Measurements from ENCODE around the gene PRR19. TPM values are rescaled to one million over a fixed set of nuclear protein-coding genes. Genes with fewer than 3 reads are reported as not detected.

PRR19 gene
- total and polyA plus RNA-seq, 10 of the 15 experiments (the other 5 are each of a cell fraction or from before 2014, with no cell fraction given): 0.09 to 1.7 (median 0.73) TPM; not detected in 1

DNA sequence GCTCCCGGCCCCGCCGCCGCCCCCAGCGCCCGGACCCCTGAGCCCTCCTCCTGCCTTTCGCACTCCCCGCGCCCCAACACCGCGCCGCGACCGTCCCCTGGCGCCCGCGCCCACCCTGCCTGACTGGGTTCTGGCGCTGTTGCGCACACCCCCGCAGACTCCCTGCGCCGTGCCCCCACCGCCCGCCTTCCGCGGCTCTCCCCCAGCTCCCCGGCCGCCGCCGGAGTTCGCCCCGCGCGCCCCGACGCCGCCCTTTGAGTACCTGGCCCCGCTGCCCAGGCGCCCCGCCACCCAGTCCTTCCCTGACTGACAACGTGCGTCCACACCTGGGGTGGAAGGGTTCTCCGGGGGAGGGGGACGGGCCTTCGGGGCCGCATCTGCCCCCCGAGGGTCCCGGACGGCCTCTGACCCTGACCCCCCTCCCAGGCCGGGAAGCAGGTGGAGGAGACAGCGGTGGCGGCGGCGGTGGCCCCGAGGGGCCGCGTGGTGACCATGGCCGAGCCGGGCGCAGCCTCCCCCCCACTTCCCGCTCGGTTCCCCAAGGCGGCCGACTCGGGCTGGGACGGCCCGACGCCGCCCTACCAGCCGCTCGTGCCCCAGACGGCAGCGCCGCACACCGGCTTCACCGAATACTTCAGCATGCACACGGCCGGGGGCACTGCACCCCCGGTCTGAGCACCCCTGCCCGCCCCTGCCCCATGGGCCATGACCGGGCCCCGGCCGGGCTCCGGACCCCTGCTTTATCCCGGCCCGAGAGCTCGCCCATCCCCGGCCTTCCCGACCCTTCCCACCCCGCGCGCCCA lies 22.1 kb downstream of the PRR19 start (continued):
- TF ChIP-seq IKZF1 (conservative IDR thresholded peaks at IDR 0.05) (peak; percentile 70), EP300 (IDR thresholded peaks at IDR 0.05; ENCODE audit: borderline replicate concordance in 1 of 2, control insufficient read depth in 1 of 2, low read depth in 2 of 2, low read length in 2 of 2) (no peak), SMAD1 (IDR thresholded peaks at IDR 0.05; ENCODE audit: low read depth, partially characterized antibody) (no peak), NR2C1 (IDR thresholded peaks at IDR 0.05) (no peak), RELA (IDR thresholded peaks at IDR 0.05; ENCODE audit: borderline replicate concordance, partially characterized antibody) (no peak), TCF3 (IDR thresholded peaks at IDR 0.05; ENCODE audit: borderline replicate concordance, insufficient read depth, low read depth, low read length) (no peak), PML (IDR thresholded peaks at IDR 0.05; ENCODE audit: low read length) (no peak), ZNF217 (IDR thresholded peaks at IDR 0.05) (no peak), EZH2 (IDR thresholded peaks at IDR 0.05; ENCODE audit: borderline replicate concordance, control insufficient read depth, low read depth, low read length) (no peak), SUZ12 (IDR thresholded peaks at IDR 0.05; ENCODE audit: unreplicated experiment) (peak; percentile 39), HSF1 (IDR thresholded peaks at IDR 0.05; ENCODE audit: low read depth, low read length) (no peak), POLR2AphosphoS2 (IDR thresholded peaks at IDR 0.05; ENCODE audit: low read depth, low read length) (no peak), USF1 (IDR thresholded peaks at IDR 0.05; ENCODE audit: borderline replicate concordance, extremely low read length, insufficient read depth, low read depth, low read length) (no peak)

Measured in GM12878 (cell line).